SW480 (cell line): Measurements from ENCODE around the gene KNSTRN.

Experiments used
- DNase-seq: peaks from one replicate; pipeline ENCODE4 v3.0.0-alpha.2; 2016; ENCODE audit warnings: low spot score

Gene KNSTRN

GRCh38 chr15:40435023-40435709, 52.6 kb downstream of the KNSTRN start:
- DNase-seq, result no peak

GRCh38 chr15:40435710-40436089, 53.2 kb downstream of the KNSTRN start:
- DNase-seq, result no peak

GRCh38 chr15:40436116-40436891, 53.8 kb downstream of the KNSTRN start:
- DNase-seq, result no peak

- no peak for DNase-seq
These were observed 54.6 kb downstream of the KNSTRN start for GRCh38 chr15:40436892-40437751.

- DNase-seq, result no peak
These were observed 55.5 kb downstream of the KNSTRN start for GRCh38 chr15:40437752-40438687.

GRCh38 chr15:40438712-40439111, 56.2 kb downstream of the KNSTRN start:
- no peak for DNase-seq

- DNase-seq, result peak; percentile 21
These were observed 57.0 kb downstream of the KNSTRN start for GRCh38 chr15:40439461-40439959.

- peak; percentile 63 for DNase-seq
These were observed 57.6 kb downstream of the KNSTRN start for GRCh38 chr15:40439960-40440742.

GRCh38 chr15:40440743-40441564, 58.4 kb downstream of the KNSTRN start, which contains the start of gene BAHD1:
BAHD1 (plus strand) TSS chr15:40440953; CDS start chr15:40458465, 17,512 bp downstream.
- peak; percentile 88 for DNase-seq

- DNase-seq, result no peak
These were observed 59.3 kb downstream of the KNSTRN start for GRCh38 chr15:40441565-40442531.

- no peak for DNase-seq
These were observed 60.7 kb downstream of the KNSTRN start for GRCh38 chr15:40443255-40443654.

- DNase-seq, result no peak
These were observed 61.3 kb downstream of the KNSTRN start for GRCh38 chr15:40443846-40444245.
